Activated T-cell treated with anti-CD3 and anti-CD28 coated beads, Interleukin-2, amount 50 U/mL, for 4 hours (primary cell): ENCODE data around the gene METTL5. TPM values are rescaled to one million over a fixed set of nuclear protein-coding genes. Genes with fewer than 3 reads are reported as not detected.
"Not testable (repeated sequence)": the region's sequence is repeated elsewhere in the genome, so short reads cannot be mapped to it uniquely, and the experiment has no call there.

Experiments
- ATAC-seq, 2 donors: fragments of 200-7000 bp; cut with Tn5 transposase; one replicate each; pipeline ENCODE4 v1.10.0; 2021
- DNase-seq: peaks from one replicate; pipeline ENCODE4 v3.0.0-alpha.2; 2020
- H3K27me3 Mint-ChIP-seq: one replicate; pipeline ENCODE4 v1.8.0; 2021; ENCODE audit warnings: low read depth, mixed read lengths
- H3K36me3 Mint-ChIP-seq: one replicate; pipeline ENCODE4 v1.8.0; 2022; ENCODE audit warnings: mixed read lengths; ENCODE audit not compliant: insufficient read depth
- H3K4me1 Mint-ChIP-seq: one replicate; pipeline ENCODE4 v1.8.0; 2021; ENCODE audit warnings: low read depth, mixed read lengths
- H3K4me3 Mint-ChIP-seq: one replicate; pipeline ENCODE4 v1.8.0; 2021; ENCODE audit warnings: mild to moderate bottlenecking, moderate library complexity, mixed read lengths
- H3K9me3 Mint-ChIP-seq: one replicate; pipeline ENCODE4 v1.8.0; 2021; ENCODE audit warnings: mixed read lengths
- total RNA-seq, 3 donors: library from RNA; stranded (reverse); gene quantifications; one replicate each; pipeline ENCODE4 v1.2.1, GENCODE V29; 2021

METTL5 gene
- total RNA-seq, 3 donors from 2014 or later: 115 to 138 (median 129) TPM

DNA sequence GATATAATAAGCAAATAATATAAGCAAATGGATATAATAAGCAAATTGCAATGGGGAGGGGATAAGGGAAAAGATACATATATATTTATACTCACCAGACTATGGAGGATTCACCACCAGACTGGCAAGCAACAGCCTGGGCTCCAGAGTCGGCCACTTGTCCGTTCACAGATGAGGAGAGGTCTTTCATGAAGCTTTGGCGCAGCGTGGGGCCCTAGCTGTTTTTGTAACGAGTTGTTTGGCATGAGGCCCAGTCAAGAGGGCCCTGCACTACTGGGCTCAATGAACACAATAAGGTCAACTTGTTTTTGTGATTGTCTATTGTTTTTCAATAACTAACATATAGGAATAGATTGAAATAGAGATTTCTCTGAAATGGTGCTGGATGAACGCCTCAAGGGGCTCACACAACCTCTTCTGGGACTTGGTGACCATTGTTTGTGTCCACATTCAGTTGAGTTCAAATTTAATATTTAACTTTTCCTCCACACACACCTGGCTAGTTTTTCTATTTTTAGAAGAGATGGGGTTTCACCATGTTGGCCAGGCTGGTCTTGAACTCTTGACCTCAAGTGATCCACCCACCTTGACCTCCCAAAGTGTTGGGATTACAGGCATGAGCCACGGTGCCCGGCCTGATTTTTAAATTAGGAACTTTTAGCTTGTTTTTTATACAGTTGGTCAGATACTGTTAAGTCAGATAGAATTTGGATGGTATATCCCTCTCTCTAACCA, 24.4 kb upstream of the METTL5 start:
- peaks cover 40% of the 10 kb centered on the region for H3K4me1 Mint-ChIP-seq
- not testable (repeated sequence) for DNase-seq, ATAC-seq, H3K9me3 Mint-ChIP-seq, H3K27me3 Mint-ChIP-seq, H3K4me3 Mint-ChIP-seq
- peaks cover 18% of the 10 kb centered on the region for H3K36me3 Mint-ChIP-seq

DNA sequence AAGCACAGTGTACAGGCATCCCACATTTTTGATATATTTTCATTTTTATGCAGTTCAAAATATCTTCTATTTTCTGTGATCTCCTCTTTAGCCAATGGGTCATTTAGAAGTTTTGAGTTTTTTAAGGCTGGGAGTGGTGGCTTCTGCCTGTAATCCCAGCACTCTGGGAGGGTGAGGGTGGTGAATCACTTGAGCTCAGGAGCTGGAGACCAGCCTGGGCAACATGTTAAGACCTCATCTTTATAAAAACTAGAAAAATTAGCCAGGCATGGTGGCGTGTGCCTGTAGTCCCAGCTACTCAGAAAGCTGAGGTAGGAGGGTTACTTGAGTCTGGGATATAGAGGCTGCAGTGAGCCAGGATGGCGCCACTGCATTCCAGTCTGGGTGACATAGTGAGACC, 20.3 kb upstream of the METTL5 start:
- H3K4me1 Mint-ChIP-seq: peaks cover 35% of the 10 kb centered on the region

DNA sequence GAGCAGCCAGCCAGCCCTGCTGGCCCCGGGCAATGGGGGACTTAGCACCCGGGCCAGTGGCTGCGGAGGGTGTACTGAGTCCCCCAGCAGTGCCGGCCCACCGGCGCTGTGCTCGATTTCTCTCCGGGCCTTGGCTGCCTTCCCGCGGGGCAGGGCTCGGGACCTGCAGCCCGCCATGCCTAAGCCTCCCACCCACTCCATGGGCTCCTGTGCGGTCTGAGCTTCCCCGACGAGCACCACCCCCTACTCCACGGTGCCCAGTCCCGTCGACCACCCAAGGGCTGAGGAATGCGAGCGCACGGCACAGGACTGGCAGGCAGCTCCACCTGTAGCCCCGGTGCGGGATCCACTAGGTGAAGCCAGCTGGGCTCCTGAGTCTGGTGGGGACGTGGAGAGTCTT, 16.9 kb upstream of the METTL5 start:
- not testable (repeated sequence) for DNase-seq, H3K9me3 Mint-ChIP-seq, H3K27me3 Mint-ChIP-seq, H3K4me3 Mint-ChIP-seq, ATAC-seq
- H3K36me3 Mint-ChIP-seq: peaks cover 14% of the 10 kb centered on the region
- peaks cover 24% of the 10 kb centered on the region for H3K4me1 Mint-ChIP-seq

More for the DNA sequence above, 20.3 kb upstream of the METTL5 start:
- Mint-ChIP-seq H3K4me3 (no peak overlapping the region), H3K36me3 (peaks cover 16% of the 10 kb centered on the region), H3K9me3 (no peaks in the 10 kb centered on the region), H3K27me3 (no peaks in the 10 kb centered on the region)
- no peak for DNase-seq
- ATAC-seq: no peak

DNA sequence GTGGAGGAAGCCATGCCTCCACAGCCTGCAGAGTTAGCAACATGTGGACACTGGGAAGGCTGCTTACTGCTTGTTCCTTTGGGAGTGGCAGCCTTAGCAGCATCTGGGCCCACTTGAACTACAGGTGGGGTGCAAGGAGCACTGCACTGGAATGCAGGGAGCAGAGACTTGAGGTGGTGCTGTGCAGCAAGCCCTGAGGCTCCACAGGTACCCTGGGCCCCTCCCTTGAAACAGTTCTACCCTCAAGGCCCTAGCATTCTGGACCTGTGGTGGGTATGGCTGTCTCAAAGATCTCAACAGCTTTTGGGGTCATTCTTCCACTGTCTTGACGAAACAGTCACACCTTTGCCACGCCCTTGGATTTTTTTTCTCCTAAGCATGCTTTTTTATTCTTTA, 16.0 kb upstream of the METTL5 start:
- DNase-seq (no peak), ATAC-seq (no peak)
- H3K9me3 Mint-ChIP-seq: no peaks in the 10 kb centered on the region
- no peaks in the 10 kb centered on the region for H3K27me3 Mint-ChIP-seq
- H3K36me3 Mint-ChIP-seq: peaks cover 14% of the 10 kb centered on the region
- H3K4me1 Mint-ChIP-seq: peaks cover 24% of the 10 kb centered on the region
- H3K4me3 Mint-ChIP-seq: no peak overlapping the region

DNA sequence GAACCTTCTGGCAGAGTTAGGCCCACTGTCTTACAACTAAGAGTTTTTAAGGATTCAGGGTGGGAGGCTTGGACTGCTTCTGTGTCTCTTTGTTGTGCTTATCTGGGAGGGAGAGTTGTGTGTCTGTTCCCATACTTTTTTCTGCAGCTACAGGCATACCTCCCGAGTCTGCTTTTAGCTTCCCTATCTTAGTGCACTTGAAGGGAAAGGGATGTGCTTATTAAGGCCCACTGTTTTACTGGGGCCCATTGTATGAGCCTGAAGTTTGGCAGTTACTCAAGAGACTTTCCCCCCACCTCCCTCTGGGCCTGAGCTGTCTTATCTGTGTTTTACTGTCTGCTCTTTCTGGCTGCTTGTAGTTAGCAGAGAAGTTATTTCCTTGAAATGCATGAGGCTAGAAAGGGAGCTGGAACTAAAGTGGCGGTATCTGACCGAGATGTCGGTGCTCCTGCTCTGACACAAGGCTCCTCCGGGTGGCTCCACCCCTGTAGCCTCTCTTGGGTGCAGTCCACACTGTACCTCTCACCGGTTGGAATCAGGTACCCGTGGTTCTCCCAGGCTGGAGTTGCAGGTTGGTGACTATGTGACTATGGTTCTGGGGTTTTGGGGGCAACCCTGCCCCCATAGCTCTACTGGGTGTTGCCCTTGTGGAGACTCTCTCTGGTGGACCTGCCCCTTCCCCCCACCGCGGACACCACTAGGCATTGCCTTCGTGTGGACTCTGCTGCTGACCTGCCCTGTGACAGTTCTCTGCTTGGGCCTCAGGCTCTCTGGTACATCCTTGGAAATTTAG, 15.4 kb upstream of the METTL5 start:
- H3K4me3 Mint-ChIP-seq: no peak overlapping the region
- H3K4me1 Mint-ChIP-seq: peaks cover 27% of the 10 kb centered on the region
- ATAC-seq: no peak

DNA sequence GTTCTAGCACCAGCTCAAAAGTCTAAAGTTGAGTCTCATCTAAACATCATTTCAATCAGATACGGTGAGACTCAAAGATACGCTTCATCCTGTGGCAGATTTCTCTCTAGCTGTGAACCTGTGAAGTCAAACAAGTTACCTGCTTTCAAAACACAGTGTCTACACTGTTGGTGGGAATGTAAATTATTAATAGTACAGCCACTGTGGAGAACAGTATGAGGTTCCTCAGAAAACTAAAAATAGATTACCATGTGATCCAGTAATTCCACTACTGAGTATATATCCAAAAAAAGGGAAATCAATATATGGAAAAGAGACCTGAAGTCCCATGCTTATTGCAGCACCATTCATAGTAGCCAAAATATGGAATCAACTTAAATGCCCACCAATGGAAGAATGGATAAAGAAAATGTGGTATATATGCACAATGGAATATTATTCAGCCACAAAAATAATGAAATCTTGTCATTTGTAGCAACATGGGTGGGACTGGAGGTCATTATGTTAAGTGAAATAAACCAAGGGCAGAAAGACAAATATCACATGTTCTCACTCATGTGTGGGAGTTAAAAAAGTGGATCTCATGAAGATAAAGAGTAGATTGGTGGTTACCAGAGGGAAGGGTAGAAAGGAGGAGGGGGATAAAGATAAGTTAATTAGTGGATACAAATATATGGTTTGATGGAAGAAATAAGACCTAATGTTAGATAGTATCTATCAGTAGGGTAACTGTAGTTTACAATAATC, 14.2 kb upstream of the METTL5 start:
- Mint-ChIP-seq H3K36me3 (peaks cover 9% of the 10 kb centered on the region), H3K9me3 (no peaks in the 10 kb centered on the region), H3K4me1 (peaks cover 26% of the 10 kb centered on the region), H3K27me3 (no peaks in the 10 kb centered on the region), H3K4me3 (no peak overlapping the region)
- ATAC-seq (no peak), DNase-seq (no peak)

More for the DNA sequence above, 15.4 kb upstream of the METTL5 start:
- no peaks in the 10 kb centered on the region for H3K27me3 Mint-ChIP-seq
- DNase-seq: no peak
- peaks cover 14% of the 10 kb centered on the region for H3K36me3 Mint-ChIP-seq
- no peaks in the 10 kb centered on the region for H3K9me3 Mint-ChIP-seq

DNA sequence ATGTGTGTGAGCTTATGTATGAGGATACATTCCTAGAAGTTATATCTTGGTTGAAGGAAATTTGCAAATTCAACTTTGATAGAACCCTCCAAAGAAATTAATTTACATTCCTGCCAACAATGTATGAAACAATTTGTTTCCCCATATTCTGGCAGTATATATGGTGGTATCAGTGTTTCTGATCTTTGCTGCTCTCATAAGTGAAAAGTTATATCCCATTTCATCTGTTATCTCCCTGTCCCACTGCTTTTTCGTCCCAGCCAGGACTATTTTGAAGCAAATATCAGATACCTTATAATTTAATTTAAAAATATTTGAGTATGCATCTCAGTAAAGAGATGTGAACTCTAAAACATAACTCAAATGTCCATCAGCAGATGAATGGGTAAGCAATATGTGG, 9.7 kb upstream of the METTL5 start:
- DNase-seq (no peak), ATAC-seq (no peak)
- no peaks in the 10 kb centered on the region for H3K27me3 Mint-ChIP-seq
- H3K36me3 Mint-ChIP-seq: peaks cover 4% of the 10 kb centered on the region
- no peak overlapping the region for H3K4me3 Mint-ChIP-seq
- H3K9me3 Mint-ChIP-seq: no peaks in the 10 kb centered on the region
- H3K4me1 Mint-ChIP-seq: peaks cover 52% of the 10 kb centered on the region

DNA sequence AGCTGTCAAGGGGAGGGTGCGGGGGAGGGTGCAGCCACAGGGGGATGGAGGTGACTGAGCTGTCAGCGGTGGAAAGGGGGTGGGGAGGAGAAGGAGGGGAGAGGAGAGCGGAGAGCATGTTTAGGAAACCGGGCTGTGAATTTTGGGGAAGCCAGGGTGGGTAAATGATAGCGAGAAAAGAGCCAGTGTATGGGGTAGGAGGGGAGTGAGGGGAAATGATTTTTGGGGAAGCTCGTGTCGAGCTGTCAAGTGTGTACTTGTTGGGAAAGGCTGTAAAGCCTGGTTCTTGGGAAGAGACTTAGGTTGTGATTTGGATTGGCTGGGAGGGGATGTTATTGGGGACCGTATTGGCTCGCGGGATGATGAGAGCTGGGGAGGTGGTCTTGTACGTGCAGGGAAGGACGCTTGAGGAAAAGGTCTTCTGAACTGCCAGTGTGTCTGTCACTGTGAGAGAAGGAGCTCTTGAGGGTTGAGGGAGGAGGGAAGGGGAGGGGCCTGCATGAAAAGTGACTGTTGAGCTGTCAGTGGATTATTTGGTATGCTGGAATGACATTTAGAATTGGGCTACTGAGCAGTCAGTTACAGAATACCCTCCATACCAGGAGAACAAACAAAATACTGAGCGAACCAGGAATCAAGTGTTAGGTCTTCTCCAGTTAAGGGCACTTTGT, 3.6 kb upstream of the METTL5 start:
- peak overlapping the region; percentile 89 for H3K4me3 Mint-ChIP-seq
- DNase-seq: peak; percentile 37
- peak; percentile 53 to 57 for ATAC-seq
- peaks cover 3% of the 10 kb centered on the region for H3K36me3 Mint-ChIP-seq
- H3K9me3 Mint-ChIP-seq: no peaks in the 10 kb centered on the region
- H3K27me3 Mint-ChIP-seq: no peaks in the 10 kb centered on the region
- H3K4me1 Mint-ChIP-seq: peaks cover 59% of the 10 kb centered on the region

DNA sequence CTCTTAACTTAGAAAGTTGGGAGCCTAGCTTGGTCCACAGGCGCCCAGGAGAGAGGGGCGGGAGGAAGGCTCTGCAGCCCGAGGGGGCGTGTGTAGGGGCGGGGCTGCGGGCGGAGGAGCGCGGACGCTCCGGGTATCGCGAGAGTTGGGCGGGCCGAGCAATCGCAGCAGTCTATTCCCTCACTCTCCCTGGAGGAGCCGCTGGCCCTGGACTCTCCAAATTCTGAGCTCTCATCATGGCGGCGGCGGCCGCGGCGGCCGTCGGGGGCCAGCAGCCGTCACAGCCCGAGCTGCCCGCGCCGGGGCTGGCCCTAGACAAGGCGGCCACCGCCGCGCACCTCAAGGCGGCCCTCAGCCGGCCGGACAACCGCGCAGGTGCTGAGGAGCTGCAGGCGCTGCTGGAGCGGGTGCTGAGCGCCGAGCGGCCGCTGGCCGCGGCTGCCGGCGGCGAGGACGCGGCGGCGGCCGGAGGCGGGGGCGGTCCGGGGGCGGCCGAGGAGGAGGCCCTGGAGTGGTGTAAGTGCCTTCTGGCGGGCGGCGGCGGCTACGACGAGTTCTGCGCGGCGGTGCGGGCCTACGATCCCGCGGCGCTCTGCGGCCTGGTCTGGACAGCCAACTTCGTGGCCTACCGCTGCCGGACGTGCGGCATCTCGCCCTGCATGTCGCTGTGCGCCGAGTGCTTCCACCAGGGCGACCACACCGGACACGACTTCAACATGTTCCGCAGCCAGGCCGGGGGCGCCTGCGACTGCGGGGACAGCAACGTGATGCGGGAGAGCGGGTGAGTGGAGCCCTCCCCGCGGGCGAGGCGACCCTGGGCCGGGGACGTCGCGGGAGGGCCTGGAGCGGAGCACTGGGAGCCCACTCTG, 2.8 kb upstream of the METTL5 start, which contains the start of gene UBR3:
Gene UBR3 (plus strand): TSS at position 183 of the 869 bp plus-strand sequence. CDS start 54 bp downstream, at position 237.
- H3K4me1 Mint-ChIP-seq: peaks cover 60% of the 10 kb centered on the region
- peak; percentile 80 to 82 for ATAC-seq
- peak within 1 kb of the TSS; percentile 89 for H3K4me3 Mint-ChIP-seq
- DNase-seq: peak; percentile 89
- no peaks in the 10 kb centered on the region for H3K27me3 Mint-ChIP-seq
- no peaks in the 10 kb centered on the region for H3K9me3 Mint-ChIP-seq
- peaks cover 6% of the 10 kb centered on the region for H3K36me3 Mint-ChIP-seq

DNA sequence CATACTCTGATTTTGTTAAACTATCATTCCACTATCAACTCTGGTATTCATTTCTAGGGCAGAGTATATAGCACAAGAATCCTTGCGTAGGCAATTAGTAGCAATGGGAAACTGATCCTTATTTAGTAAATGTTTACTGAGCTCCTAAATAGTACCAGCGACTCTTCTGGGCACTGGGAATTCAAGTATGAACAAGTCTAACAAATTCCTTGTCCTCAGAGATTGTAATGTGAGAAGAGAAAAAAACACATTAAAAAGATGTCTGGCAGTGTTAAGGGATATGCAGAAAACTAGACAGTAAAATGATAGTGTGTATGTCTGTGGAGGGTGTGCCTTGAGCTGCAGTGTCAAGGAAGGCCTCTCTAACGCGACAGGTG, 721 bp downstream of the METTL5 start:
- H3K27me3 Mint-ChIP-seq: no peaks in the 10 kb centered on the region
- peak overlapping the region; percentile 90 for H3K4me3 Mint-ChIP-seq
- DNase-seq (no peak), ATAC-seq (no peak)
- H3K9me3 Mint-ChIP-seq: no peaks in the 10 kb centered on the region
- H3K36me3 Mint-ChIP-seq: peaks cover 17% of the 10 kb centered on the region
- H3K4me1 Mint-ChIP-seq: peaks cover 56% of the 10 kb centered on the region

DNA sequence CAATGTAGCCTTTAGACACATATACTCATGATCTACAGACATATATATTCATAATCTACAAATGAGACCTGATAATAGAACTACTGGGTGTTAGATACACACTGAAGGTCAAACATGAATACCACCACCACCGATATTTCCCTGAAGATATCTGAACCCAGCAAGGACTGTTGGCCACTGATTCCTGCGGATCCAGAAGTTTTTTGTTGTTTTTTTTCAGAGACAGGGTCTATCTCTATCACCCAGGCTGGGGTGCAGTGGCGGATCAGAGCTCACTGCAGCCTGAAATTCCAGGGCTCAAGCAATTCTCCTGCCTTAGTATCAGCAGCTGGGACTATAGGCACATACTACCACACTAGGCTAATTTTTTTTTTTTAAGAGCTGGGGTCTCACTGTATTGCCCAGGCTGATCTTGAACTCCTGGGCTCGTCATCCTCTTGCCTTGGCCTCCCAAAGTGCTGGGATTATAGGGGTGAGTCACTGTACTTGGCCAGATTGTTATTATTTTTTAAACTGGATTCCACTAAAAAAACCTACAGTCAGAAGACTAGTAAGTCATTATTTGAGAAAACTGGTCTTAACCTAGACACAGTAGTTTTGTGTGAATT, 1.8 kb downstream of the METTL5 start:
- Mint-ChIP-seq H3K4me3 (peak overlapping the region; percentile 73), H3K27me3 (no peaks in the 10 kb centered on the region), H3K4me1 (peaks cover 47% of the 10 kb centered on the region), H3K36me3 (peaks cover 23% of the 10 kb centered on the region), H3K9me3 (no peaks in the 10 kb centered on the region)
- no peak for ATAC-seq
- DNase-seq: no peak

DNA sequence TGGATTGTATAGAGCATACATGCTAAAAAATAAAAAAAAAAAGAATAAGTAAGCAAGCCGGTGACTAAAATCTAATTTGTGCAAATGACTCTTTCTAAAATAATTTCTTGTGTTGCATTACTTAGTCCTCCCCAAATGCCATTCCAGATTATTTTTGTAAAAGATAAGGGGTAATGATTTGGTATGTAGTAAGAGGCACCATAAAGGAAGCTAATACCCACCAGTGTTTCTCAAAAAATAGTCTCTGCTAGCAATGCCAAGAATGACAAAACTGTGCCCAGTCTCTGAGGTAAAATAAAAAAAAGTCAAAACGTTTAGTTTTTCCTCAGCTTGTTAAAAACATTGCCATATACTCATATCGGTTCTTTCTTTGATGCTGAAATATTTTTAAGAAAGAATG, 2.7 kb downstream of the METTL5 start:
- H3K4me1 Mint-ChIP-seq: peaks cover 45% of the 10 kb centered on the region
- no peaks in the 10 kb centered on the region for H3K27me3 Mint-ChIP-seq
- DNase-seq (no peak), ATAC-seq (no peak)
- peaks cover 29% of the 10 kb centered on the region for H3K36me3 Mint-ChIP-seq
- no peaks in the 10 kb centered on the region for H3K9me3 Mint-ChIP-seq
- H3K4me3 Mint-ChIP-seq: no peak overlapping the region

DNA sequence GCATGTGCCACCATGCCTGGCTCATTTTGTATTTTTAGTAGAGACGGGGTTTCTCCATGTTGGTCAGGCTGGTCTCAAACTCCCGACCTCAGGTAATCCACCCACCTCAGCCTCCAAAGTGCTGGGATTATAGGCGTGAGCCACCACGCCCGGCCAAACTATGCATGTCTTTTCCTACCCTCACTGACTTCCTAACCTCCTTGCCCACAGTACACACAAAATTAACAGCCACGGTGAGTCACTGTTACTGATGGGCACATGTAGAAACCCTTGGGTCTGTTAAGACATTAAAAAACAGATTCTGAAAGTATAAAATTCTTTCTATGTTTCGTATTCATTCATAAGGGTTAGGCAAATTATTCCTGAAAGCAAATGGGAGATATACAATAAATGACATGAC, 4.6 kb downstream of the METTL5 start:
- not testable (repeated sequence) for H3K4me3 Mint-ChIP-seq, DNase-seq, H3K9me3 Mint-ChIP-seq, ATAC-seq, H3K27me3 Mint-ChIP-seq
- Mint-ChIP-seq H3K4me1 (peaks cover 47% of the 10 kb centered on the region), H3K36me3 (peaks cover 42% of the 10 kb centered on the region)
